Endodermal cell (in vitro differentiated cells): ENCODE data around the gene SLC37A4. TPM values are rescaled to one million over a fixed set of nuclear protein-coding genes. Genes with fewer than 3 reads are reported as not detected.

Source experiments
- DNase-seq: peaks from one replicate; pipeline ENCODE4 v3.0.0-alpha.2; 2017
- H3K27ac ChIP-seq: 2 replicates; pipeline ENCODE4 v1.5.1; 2013; ENCODE audit warnings: mild to moderate bottlenecking, low read depth, low read length, moderate library complexity
- H3K27me3 ChIP-seq: 2 replicates; pipeline ENCODE4 v1.6.1; 2013; ENCODE audit warnings: mild to moderate bottlenecking, low read length, moderate library complexity; ENCODE audit not compliant: insufficient read depth, control insufficient read depth, poor library complexity, severe bottlenecking
- H3K36me3 ChIP-seq: 2 replicates; pipeline ENCODE4 v1.7.0; 2013; ENCODE audit warnings: mild to moderate bottlenecking, low read length, moderate library complexity; ENCODE audit not compliant: control insufficient read depth, insufficient read depth
- H3K4me1 ChIP-seq: one replicate; pipeline ENCODE4 v1.7.0; 2013; ENCODE audit warnings: low read length; ENCODE audit not compliant: control insufficient read depth, insufficient read depth
- H3K4me3 ChIP-seq: 2 replicates; pipeline ENCODE4 v1.5.1; 2013; ENCODE audit warnings: mild to moderate bottlenecking, low read length, moderate library complexity
- H3K9ac ChIP-seq: 2 replicates; pipeline ENCODE4 v1.6.1; 2013; ENCODE audit warnings: mild to moderate bottlenecking, low read length, moderate library complexity; ENCODE audit not compliant: poor library complexity, severe bottlenecking; ENCODE audit errors: extremely low read depth
- H3K9me3 ChIP-seq: 2 replicates; pipeline ENCODE4 v1.6.1; 2013; ENCODE audit warnings: mild to moderate bottlenecking, low read length, moderate library complexity; ENCODE audit not compliant: control insufficient read depth
- H3K27ac Mint-ChIP-seq: 2 replicates; pipeline ENCODE4 v1.8.0; 2020; ENCODE audit warnings: mixed read lengths
- H3K27me3 Mint-ChIP-seq: 2 replicates; pipeline ENCODE4 v1.8.0; 2021; ENCODE audit warnings: mild to moderate bottlenecking, mixed read lengths; ENCODE audit not compliant: insufficient read depth
- H3K36me3 Mint-ChIP-seq: 2 replicates; pipeline ENCODE4 v1.8.0; 2020; ENCODE audit warnings: low read depth, mixed read lengths
- H3K4me1 Mint-ChIP-seq: 2 replicates; pipeline ENCODE4 v1.8.0; 2020; ENCODE audit warnings: mixed read lengths
- H3K4me3 Mint-ChIP-seq: 2 replicates; pipeline ENCODE4 v1.8.0; 2020; ENCODE audit warnings: mild to moderate bottlenecking, moderate library complexity, mixed read lengths
- H3K9me3 Mint-ChIP-seq: 2 replicates; pipeline ENCODE4 v1.8.0; 2020; ENCODE audit warnings: mild to moderate bottlenecking, mixed read lengths
- WGBS, 2 experiments: methylation state at CpG; one replicate each; pipeline versions ENCODE4 v1.1.5 to v1.1.7; 2013; ENCODE audit warnings: missing lambda C conversion rate in 2 of 2, mixed read lengths in 1 of 2; ENCODE audit not compliant: insufficient coverage in 1 of 2, insufficient read length in 1 of 2; 5-methylcytosine and 5-hydroxymethylcytosine counted together
- total RNA-seq, 2 donors: library from RNA; stranded (reverse); fragmentation: NEBNext Ultra II Directional in 1 of 2; extraction: Animal tissue kit (Norgen Biotek cat#: 25700) in 1 of 2; gene quantifications; 2 replicates in 1 of 2; 3 replicates in 1 of 2; pipeline ENCODE4 v1.2.1, GENCODE V29; 2021
- TF ChIP-seq, protein P1 (sequence below): fragments of 200-600 bp; sonication (generic); conservative IDR thresholded peaks from 2 replicates; pipeline ENCODE4 v1.5.0; 2021; ENCODE audit warnings: antibody characterized with exemption, mild to moderate bottlenecking

Gene SLC37A4
- total RNA-seq, 2 donors from 2014 or later = 63.6 to 75.3 TPM

DNA sequence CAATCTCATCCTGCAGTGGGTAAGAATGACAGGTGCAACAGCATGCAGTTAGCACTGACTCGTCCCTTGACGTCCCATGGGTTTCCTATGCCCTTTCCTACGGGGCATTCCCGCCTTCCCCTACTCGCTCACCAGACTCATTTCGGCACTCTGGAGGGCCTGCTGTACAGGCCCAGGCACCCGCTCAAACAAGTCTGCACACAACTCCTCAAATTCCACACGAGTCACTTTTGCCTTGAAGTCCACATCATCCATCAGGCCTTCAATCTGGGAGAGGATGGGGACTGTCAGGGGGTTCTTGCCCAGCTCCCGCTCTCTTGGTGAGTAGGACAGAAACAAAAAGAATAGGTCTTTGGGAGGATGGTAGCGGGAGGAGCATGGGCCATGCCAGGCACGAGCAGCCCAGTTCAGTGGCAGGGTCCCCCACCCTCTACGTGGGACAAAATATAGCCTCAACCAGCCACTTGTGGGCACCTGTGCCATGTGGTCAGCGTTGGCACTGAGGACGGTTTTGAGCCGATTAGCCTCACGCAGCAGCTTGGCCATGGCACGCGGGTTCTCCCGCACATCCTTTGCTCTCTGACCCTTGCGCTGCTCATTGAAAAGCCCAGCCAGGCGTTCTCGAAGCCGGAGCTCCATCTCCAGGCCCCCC lies 21.6 kb upstream of the SLC37A4 start:
- H3K27ac ChIP-seq = no peak overlapping the region
- H3K4me3 Mint-ChIP-seq = no peak overlapping the region
- no peak overlapping the region for H3K9ac ChIP-seq
- H3K9me3 ChIP-seq = no peaks in the 10 kb centered on the region
- H3K4me1 Mint-ChIP-seq = peaks cover 8% of the 10 kb centered on the region
- peaks cover 83% of the 10 kb centered on the region for H3K36me3 Mint-ChIP-seq
- H3K27ac Mint-ChIP-seq = no peak overlapping the region
- no peaks in the 10 kb centered on the region for H3K4me1 ChIP-seq
- H3K27me3 Mint-ChIP-seq = no peaks in the 10 kb centered on the region
- H3K27me3 ChIP-seq = no peaks in the 10 kb centered on the region
- H3K9me3 Mint-ChIP-seq = no peaks in the 10 kb centered on the region
- no peak for DNase-seq
- H3K4me3 ChIP-seq = no peak overlapping the region
- H3K36me3 ChIP-seq = peaks cover 84% of the 10 kb centered on the region
- TF ChIP-seq, protein P1, sequence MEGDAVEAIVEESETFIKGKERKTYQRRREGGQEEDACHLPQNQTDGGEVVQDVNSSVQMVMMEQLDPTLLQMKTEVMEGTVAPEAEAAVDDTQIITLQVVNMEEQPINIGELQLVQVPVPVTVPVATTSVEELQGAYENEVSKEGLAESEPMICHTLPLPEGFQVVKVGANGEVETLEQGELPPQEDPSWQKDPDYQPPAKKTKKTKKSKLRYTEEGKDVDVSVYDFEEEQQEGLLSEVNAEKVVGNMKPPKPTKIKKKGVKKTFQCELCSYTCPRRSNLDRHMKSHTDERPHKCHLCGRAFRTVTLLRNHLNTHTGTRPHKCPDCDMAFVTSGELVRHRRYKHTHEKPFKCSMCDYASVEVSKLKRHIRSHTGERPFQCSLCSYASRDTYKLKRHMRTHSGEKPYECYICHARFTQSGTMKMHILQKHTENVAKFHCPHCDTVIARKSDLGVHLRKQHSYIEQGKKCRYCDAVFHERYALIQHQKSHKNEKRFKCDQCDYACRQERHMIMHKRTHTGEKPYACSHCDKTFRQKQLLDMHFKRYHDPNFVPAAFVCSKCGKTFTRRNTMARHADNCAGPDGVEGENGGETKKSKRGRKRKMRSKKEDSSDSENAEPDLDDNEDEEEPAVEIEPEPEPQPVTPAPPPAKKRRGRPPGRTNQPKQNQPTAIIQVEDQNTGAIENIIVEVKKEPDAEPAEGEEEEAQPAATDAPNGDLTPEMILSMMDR = no peak
- 94 to 96% methylated on average over 19 to 23 of the region's 23 CpGs for WGBS, 2 experiments

DNA sequence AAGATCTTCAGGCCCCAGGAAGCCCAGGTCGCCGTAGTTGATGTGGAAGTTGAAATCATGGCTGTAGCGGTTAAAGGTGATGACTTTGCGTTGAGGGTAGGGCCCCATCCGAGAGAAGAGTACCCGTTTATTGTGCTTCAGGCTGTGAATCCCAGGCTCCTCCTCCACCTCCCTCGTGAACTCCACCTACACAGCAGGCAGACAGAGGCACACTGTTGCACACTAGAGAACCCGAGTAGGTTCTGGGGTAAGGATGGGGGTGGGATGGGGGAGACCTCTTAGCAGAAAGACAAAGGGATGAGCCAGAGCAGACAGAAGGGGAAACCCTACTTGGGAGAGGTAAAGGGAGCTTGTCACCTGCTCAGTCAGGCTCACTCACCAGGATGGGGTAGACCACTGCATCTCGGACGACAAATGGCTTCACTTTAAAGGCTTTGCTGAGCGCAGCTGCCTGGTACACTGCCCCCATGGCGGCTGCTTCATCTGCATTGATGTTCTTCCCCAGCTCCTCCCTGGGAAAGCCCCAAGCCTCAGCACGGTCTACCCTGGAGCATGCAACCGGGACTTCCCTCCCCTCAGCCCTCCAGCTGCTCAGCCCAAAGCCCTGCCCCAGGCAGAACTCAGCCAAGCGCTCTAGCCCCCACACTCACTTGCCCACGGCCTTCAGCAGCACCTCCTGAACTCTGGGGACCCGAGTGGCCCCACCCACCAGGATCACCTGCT lies 20.9 kb upstream of the SLC37A4 start:
- no peak overlapping the region for H3K9ac ChIP-seq
- TF ChIP-seq, protein P1 = no peak
- DNase-seq = no peak
- no peaks in the 10 kb centered on the region for H3K9me3 ChIP-seq
- no peak overlapping the region for H3K4me3 ChIP-seq
- H3K27me3 ChIP-seq = no peaks in the 10 kb centered on the region
- Mint-ChIP-seq H3K4me1 (peaks cover 8% of the 10 kb centered on the region), H3K27me3 (no peaks in the 10 kb centered on the region), H3K36me3 (peaks cover 90% of the 10 kb centered on the region), H3K27ac (no peak overlapping the region), H3K9me3 (no peaks in the 10 kb centered on the region), H3K4me3 (no peak overlapping the region)
- 94 to 96% methylated on average over 11 to 17 of the region's 17 CpGs for WGBS, 2 experiments
- peaks cover 91% of the 10 kb centered on the region for H3K36me3 ChIP-seq
- H3K4me1 ChIP-seq = no peaks in the 10 kb centered on the region
- H3K27ac ChIP-seq = no peak overlapping the region

DNA sequence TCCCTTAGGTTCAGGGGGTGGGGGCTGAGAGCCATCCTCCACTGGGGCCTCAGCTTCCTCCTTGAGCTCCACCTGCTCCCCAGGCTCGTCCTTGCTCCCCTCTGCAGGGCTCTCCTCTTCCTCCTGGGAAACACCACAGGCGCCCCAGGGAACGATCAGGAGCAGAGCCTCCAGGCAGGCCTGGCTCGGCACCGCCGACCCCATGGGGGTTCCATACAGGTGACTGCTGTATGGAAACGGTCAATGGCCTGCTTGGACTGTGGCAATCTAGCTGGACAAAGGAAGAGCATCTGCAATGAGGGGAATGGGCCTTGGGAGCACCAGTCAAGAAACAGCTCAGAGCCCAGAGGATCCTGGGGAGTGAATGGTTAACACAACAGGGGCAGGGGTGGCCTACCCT lies 18.4 kb upstream of the SLC37A4 start:
- Mint-ChIP-seq H3K9me3 (no peaks in the 10 kb centered on the region), H3K27ac (no peak overlapping the region), H3K36me3 (peaks cover 93% of the 10 kb centered on the region), H3K27me3 (no peaks in the 10 kb centered on the region), H3K4me3 (no peak overlapping the region), H3K4me1 (peaks cover 9% of the 10 kb centered on the region)
- no peak overlapping the region for H3K9ac ChIP-seq
- no peak for DNase-seq
- H3K27me3 ChIP-seq = no peaks in the 10 kb centered on the region
- no peak overlapping the region for H3K4me3 ChIP-seq
- no peaks in the 10 kb centered on the region for H3K9me3 ChIP-seq
- WGBS, 2 experiments = 94 to 96% methylated on average over 4 to 7 of the region's 7 CpGs
- TF ChIP-seq, protein P1 = no peak
- no peaks in the 10 kb centered on the region for H3K4me1 ChIP-seq
- peaks cover 99% of the 10 kb centered on the region for H3K36me3 ChIP-seq
- no peak overlapping the region for H3K27ac ChIP-seq
